HG03520 (cell line): ENCODE measurements around the gene RACK1.
"Not testable (repeated sequence)": the region's sequence is repeated elsewhere in the genome, so short reads cannot be mapped to it uniquely, and the experiment has no call there.

Experiments
- ATAC-seq: cut with Tn5 transposase; IDR thresholded peaks from one replicate; pipeline ENCODE4 v1.9.1; 2021; ENCODE audit warnings: mild to moderate bottlenecking, moderate library complexity; ENCODE audit not compliant: unreplicated experiment

RACK1 gene

DNA sequence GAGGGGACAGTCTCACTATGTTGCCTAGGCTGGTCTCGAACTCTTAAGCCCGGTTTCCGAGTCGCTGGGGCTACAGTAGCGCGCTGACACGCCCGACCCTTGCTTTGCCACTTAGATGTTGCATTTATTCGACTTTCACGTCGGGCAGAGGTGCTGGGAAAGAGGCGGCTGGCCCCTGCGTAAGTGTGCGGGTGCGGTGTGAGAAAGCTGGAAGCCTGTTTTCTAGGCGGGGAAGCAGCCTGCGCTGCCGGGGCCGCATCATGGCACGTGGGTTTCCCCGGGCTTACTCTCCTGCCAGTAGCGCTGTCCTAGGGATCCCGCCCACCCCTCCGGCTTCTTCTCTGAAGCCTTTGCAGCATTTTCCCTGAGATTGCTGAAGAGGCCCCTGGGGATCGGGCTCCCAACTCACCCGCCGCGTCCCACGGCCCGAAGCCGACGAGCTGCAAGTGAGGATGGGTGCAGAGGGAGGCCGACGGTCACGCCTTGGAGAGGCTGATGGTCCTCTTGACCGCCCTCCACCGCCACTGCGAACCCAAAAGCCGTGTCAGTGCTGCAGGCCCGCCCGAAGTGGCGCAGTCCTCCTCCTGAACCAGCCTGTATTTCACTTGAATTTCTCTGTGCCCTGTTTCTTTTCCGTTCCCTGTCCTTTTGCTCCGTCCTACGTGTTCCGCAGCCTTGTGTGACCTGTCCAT, 26.4 kb downstream of the RACK1 start:
- ATAC-seq = no peak

DNA sequence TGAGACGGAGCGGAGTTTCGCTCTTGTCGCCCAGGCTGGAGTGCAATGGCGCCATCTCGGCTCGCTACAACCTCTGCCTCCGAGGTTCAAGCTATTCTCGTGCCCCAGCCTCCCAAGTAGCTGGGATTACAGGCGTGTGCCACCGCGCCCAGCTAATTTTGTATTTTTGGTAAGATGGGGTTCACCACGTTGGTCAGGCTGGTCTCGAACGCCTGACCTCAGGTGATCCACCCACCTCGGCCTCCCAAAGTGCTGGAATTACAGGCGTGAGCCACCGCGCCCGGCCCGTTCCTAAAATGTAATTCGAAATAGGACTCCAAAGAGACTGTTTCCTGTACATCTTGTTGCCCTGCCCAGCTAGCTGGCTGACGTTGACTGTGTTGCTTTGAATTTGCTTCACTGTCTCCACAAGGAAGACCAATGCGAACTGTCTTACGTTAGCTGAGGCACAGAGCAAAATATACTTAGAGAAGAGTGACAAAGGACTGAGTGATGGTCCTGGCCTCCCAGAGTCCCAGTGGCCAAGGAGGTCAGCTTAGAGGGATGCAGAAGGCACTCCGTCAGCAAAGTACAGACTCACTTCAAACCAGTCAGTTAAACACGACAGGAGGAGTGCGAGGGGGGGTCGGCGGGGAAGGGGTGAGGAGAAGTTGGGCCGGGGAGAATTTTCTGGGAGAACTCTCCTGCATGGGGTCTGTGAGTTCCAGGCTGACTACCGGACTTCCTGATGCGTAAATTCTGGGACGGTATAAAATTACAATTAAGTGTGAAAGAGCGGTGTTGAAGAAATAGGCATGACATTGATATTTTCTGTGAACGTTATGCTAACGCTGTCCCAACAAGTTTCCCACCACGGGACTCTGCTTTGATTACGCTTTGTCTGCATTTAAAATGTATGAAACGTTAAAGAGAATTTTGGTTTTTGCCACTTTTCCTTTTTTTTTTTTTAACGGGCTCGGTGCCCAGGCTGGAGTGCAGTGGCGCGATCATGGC, 27.4 kb downstream of the RACK1 start:
- no peak for ATAC-seq

DNA sequence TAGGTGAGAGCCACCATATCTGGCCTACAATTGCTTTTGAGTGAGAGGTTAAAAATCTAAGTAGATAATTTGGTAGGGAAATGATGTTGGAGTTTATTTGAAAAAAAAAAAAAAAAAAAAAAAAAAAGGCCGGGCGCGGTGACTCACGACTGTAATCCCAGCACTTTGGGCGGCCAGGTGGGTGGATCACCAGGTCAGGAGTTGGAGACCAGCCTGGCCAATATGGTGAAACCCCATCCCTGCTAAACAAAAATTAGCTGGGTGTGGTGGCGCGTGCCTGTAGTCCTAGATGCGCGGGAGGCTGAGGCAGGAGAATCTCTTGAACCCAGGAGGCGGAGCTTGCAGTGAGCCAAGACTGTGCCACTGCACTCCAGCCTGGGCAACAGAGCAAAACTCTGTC, 29.5 kb downstream of the RACK1 start:
- ATAC-seq = not testable (repeated sequence)

DNA sequence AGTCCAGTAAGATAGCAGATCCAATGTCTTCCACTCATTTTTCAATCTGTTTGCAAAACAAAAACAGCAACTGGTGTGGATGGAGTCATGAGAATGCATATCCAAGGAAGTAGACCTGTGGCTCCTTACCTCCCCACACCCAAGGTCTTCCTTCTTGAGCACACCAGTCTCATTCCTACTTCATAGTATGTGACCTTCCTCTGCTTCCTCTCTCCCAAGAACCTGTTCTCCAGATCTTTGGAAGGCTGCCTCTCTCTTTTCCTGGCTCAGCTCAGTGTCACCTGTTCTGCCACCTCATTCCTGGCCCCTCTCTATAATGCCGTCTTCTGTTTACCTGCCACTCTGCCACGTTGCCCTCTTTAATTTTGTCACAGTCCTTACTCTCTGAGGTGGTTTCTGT, 30.8 kb downstream of the RACK1 start:
- no peak for ATAC-seq

DNA sequence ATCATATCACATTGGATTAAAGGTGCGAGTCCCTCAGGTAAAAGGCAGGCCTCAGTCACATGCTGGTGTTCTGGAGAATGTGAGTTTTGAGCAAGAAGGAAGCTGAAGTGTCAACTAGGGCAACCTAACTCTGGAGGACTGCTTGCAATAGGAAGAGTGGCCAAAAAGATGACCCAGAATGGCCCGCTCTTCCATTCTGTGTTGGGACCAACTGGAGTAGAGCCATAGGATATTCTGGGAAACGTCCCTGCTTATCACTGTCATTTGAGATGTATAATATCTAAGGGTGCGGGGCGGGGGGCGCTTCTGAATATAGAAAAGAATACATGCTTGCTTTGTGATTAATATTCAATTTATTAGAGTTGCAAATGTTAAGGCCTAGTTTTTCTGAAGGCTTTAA, 31.6 kb downstream of the RACK1 start:
- ATAC-seq = no peak

DNA sequence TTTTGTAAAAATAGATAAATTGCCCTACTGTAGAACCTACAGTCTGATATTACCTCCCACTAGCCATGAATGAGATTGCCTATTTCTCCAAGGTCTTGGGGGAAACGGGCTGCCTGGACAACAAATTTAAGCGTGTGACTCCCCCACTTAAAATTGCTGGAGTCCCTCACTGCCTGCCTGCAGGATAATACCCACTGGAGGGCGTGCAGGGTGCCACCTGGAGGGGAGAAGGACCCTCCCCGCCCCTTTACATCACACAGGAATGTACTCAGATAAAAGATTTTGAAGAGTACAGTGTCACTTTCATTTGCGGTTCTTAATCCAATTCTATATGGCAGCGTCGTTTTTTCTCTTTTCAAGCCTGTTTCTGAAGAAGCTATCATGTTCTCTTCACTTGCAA, 32.5 kb downstream of the RACK1 start:
- ATAC-seq = no peak

DNA sequence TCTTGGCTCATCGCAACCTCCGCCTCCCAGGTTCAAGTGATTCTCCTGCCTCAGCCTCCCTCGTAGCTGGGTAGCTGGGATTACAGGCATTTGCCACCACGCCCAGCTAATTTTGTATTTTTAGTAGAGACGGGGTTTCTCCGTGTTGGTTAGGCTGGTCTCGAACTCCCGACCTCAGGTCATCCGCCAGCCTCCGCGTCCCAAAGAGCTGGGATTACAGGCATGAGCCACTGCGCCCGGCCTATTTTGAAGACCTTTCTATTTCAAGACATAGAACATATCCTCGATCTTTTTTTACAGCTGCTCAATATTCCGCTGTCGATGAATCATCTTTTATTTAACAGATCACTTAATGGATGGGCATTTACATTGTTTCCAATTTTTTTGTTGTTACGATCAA, 33.0 kb downstream of the RACK1 start:
- ATAC-seq = not testable (repeated sequence)

DNA sequence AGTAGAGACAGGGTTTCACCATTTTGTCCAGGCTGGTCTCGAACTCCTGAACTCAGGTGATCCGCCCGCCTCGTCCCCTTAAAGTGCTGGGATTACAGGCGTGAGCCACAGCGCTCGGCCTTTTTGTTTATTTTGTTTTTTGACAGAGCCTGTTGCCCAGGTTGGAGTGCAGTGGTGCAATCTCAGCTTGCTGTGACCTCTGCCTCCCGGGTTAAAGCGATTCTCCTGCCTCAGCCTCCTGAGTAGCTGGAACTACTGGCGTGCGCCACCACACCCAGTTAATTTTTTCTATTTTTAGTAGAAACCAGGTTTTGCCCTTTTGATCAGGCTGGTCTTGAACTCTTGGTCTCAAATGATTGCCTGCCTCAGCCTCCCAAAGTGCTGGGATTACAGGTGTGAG, 33.6 kb downstream of the RACK1 start:
- ATAC-seq = not testable (repeated sequence)

DNA sequence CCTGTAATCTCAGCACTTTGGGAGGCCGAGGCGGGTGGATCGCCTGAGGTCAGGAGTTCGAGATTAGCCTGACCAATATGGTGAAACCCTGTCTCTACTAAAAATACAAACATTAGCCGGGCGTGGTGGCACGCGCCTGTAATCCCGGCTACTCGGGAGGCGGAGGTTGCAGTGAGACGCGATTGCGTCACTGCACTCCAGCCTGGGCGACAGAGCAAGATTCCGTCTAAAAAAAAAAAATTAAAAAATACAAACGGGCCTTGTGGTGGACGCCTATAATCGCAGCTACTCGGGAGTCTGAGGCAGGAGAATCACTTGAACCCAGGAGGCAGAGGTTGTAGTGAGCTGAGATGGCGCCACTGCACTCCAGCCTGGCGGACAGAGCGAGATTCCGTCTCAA, 34.7 kb downstream of the RACK1 start:
- ATAC-seq = not testable (repeated sequence)

DNA sequence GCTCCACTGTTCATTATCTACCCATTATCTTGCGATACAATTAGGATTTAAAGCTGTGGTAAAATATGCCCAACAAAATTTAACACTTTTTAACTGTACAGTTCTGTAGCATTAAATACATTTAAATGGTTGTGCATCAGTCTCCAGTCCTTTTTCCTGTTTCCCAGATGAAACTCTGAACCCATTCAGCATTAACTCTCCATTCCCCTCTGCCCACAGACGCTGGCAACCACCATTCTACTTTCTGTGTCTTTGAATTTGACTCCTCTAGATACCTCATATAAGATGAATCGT, 35.8 kb downstream of the RACK1 start:
- no peak for ATAC-seq

DNA sequence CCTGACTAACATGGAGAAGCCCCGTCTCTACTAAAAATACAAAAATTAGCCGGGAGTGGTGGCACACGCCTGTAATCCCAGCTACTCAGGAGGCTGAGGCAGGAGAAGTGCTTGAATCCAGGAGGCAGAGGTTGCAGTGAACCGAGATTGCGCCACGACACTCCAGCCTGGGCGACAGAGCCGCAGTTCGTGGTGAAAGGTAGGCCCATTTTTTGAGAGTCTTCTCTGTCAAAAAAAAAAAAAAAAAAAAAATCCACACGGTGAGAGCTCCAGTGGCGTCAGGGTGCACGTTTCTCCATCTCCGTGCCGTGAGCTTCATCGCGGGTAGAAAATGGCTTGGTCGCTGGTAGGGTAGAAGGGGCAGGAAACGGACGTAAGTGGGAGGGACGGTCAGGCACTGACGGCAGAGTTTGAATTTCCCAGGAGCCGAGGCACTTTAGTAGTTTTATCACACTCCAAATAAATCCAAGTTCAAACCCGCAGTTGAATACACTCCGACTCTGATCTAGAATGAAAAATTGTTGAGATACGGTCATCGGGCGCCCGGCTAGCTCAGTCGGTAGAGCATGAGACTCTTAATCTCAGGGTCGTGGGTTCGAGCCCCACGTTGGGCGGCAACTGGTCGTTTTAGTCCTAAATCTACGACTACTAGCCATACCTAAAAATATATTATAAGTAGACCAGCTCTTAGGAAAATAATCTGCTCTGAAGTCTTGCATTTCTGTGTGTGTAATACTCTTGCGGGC, 36.3 kb downstream of the RACK1 start:
- ATAC-seq = no peak

DNA sequence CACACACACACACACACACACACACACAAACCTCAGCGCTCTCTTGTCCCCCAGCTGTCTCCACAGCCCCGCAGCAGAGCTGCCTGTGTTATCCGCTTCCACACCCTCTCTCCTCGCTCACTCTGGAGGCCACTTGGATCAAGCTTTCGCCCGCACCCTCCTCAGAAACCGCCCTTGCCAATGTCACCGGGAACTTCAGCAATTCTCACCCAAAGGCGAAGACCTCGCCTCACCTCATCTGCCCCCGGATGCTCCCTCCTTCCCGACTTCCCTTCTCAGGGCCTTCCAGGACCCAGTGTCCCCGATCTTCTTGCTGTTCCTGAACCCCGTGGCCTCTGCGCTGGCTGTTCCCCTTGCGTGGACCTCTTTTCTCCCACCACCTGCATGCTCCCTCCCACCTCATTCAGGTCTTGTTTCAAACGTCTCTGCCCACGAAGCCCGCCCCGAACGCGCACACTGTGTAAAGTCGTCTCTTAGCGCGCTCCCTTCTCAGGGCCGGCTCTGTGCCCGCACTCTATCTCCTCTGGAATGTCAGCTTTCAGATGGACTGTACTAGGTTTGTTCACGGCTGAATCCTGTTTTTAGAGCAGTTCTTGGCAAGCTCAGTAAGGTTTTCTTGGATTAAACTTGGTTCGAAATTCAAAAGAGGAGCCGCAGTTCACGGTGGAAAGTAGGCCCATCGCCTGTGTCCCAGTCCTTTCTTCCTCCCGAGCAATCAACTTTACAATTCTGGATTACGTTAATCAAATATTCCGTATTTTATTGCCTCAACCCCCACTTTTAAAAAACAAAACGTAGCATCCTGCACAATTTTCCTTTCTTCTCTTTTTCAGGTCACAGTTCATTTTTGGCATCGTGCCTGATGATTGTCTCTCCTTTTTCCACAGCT, 37.7 kb downstream of the RACK1 start:
- ATAC-seq = no peak

DNA sequence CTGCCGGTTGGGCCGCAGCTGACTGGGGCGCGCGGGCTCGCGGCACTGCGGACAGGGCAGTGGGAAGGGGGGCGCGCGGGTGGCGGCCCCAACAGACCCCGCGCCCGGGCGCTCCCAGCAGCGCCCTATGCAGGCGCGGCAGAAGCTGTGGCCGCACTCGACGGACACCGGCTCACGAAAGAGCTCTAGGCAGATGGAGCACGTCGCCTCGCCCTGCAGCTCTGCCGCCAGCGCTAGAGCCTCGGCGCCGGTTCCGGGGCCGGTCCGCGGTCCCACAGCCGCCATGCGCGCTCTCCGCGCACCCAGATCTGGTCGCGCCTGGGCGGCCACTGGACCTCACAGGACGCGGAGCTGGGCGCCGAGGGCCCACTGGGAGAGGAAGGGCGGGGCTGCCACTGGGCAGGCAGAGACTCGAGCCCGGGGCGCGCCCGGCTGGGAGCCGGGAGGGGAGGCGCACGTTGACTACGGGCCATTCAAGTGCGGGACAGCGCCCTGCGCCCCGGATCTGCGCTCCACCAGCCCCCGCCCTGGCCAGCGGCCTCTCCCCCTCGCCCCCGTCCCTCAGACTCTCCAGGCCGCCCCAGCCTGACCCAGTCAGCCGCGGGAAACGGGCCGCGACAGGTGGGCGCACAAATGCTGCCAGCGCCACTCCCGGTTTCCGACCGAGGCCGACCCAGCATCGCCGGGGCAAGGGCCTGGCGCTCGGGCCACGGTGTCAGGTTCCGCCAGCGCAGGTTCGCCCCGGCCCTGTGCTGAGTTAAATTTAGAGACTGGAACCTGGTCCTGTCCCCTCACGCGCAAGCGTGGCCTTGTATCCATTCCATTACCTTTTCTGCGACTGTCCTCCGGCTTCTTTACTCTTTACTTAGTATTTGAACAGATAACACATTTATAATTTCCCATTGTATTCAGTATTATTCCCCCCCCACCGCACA, 38.6 kb downstream of the RACK1 start, which contains the start of gene TRIM7:
TRIM7 (minus strand) TSS at position 371 of the 935 bp plus-strand sequence; CDS start at position 285, 86 bp downstream.
- no peak for ATAC-seq

DNA sequence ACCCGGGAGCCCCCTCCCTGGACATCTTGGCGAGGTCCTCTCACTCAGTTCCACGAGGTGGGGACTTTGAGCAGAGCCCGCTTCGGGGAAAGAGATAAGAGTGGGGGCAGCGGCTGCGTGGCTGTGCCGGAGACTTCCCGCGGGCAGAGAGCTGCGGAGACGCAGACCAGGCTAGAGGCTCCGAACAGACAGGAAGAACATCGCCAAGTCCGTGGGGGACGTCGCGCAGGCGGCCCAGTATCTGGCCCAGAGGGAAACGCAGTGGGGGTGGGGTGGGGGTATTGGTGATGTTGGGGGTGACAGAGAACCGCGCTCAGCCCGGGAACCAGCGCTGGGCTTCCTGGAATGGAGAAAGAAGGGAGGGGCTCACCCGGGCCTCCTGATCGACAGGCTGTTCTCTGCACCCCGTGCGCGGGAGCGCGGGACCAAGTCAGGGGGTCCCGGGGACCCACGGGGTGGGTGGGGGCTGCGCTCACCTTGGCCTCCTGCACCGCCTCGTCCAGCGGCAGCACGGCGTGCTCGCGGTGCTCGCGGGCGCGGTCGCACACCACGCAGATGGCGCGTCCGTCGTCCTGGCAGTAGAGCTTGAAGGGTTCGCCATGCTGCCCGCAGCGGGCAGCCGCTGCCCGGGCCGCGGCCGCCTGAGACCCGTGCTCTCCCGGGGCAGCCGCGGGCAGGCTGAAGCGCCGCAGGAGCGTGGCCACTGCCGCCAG, 39.4 kb downstream of the RACK1 start:
- ATAC-seq = no peak

DNA sequence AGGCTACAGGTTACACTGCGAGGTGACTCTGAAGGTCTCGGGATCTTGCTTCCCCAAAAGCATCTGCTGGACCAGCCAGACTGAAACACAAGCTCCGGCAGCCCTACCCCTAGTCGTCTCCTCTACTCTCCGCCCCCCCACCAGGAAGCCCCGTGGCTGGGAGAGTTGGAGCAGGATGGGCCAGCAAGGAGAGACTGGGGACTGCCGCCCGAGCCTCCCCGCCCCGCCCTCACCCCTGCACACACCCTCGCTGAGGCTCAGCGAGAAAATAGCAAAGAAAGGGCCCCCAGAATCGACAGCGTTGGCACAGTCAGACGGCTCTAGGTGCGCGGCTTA, 40.0 kb downstream of the RACK1 start:
- ATAC-seq = no peak

DNA sequence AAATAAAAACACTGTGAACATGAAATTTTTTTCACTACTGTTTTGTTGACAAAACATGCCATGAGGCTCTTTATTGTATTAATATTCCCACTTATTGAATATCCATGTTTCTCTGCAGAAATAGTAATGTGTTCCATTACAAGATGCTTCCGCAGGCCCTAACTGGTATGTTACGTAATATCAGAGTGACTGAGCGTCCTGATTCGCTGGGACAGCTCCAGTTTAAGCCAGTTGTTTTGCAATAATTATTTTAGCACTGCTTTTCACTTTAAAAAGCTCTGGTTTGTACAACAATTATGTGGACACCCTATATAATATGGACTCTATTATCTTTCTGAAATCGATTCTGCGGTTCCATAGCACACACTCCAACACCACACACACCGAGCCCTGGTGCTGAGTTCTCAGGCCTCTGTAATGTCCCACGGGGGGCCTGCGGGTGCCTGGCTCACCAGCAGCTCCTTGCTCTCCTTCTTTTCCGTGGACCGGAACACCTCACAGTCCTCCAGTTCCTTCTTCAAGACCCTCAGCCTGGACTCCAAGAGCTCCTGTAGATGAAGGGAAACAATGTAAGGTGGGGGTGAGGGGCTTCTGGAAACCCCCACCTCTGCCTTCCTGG, 40.5 kb downstream of the RACK1 start:
- no peak for ATAC-seq

DNA sequence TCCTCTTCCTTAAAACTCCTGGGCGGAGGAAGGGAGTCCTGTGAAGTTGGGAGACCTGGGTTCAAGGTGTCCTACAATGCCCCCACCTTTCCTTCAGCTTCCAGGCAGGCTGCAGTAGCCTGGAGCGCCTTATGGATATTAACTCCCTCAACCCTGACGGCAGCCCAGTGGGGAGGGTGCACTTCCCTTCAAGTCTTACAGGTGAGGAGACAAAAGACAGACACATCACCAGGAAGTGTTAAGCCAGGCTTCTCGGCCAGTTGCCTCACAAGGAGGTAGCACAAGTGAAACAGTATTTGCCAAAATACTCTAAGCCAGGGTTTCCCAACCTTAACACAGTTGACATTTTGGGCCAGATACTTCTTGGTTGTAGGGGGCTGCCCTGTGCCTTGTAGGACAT, 42.9 kb downstream of the RACK1 start:
- no peak for ATAC-seq

DNA sequence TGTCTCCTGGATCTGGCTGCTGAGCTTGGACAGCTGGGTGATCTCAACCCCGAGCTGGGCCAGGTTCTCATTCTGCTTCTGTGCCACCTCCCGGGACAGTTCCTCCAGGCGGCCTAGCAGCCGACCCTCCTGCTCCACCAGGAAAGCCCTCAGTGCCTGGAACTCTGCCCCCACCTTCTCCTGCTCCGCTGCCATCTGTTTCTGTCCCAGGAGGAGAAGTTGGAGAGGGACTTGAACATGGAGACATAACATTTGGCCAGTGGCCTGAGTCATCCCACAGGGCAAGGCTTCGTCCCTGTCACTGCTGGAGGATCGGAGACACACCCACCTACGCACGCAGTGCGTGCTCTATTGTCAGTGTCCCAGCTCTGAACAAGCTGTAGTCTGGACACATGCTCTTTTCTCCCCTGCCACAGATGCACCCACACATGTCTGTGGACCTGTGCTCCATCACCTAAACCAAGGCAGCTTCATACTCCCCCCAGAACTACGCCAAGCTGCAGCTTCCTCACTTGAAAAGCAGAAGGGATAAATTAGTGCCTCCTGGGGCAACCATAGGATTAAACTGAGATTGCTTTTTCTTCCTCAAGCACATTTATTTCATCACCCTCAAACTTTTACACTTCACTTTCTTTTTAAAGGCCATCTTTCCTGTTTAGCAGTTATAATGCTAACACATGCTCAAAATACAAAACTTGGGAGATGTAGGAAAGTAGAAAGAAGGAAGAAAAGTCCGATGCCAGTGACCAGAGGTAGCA, 43.6 kb downstream of the RACK1 start:
- ATAC-seq = no peak
